ENCODE data around the gene MED29. TPM values are rescaled to one million over a fixed set of nuclear protein-coding genes. Genes with fewer than 3 reads are reported as not detected.

Gene MED29
- total and polyA plus RNA-seq, 2 of the 13 experiments (the other 11 are each of a cell fraction or from before 2014, with no cell fraction given): 14.0 to 19.7 TPM

- TF ChIP-seq GRHL1 (CRISPR knock-in tag; conservative IDR thresholded peaks at IDR 0.05) (no peak), LBX2 (CRISPR knock-in tag; IDR thresholded peaks at IDR 0.05; ENCODE audit: borderline replicate concordance) (no peak), ZNF367 (CRISPR knock-in tag; IDR thresholded peaks at IDR 0.05; ENCODE audit: borderline replicate concordance) (no peak), ZNF629 (CRISPR knock-in tag; conservative IDR thresholded peaks at IDR 0.05) (peak; percentile 51; the same call in 1 of the 2 replicates), PRDM4 (CRISPR knock-in tag; IDR thresholded peaks at IDR 0.05; ENCODE audit: borderline replicate concordance) (no peak), BHLHE40 (IDR thresholded peaks at IDR 0.05; ENCODE audit: low read length) (peak; percentile 96), TGIF2 (CRISPR knock-in tag; IDR thresholded peaks at IDR 0.05) (no peak), HDAC6 (IDR thresholded peaks at IDR 0.05; ENCODE audit: low read depth, low read length) (no peak), RBM39 (IDR thresholded peaks at IDR 0.05; ENCODE audit: low read depth, low read length, poor library complexity, severe bottlenecking) (peak; percentile 47), ZNF720 (CRISPR knock-in tag; IDR thresholded peaks at IDR 0.05) (no peak), ZBTB26 (CRISPR knock-in tag; IDR thresholded peaks at IDR 0.05; ENCODE audit: borderline replicate concordance) (no peak), ZNF615 (CRISPR knock-in tag; IDR thresholded peaks at IDR 0.05; ENCODE audit: borderline replicate concordance) (no peak), ZXDC (CRISPR knock-in tag; IDR thresholded peaks at IDR 0.05) (no peak), ZNF746 (CRISPR knock-in tag; IDR thresholded peaks at IDR 0.05) (peak; percentile 21), ZNF710 (CRISPR knock-in tag; IDR thresholded peaks at IDR 0.05; ENCODE audit: borderline replicate concordance) (no peak)
Measured at GRCh38 chr19:39412100-39412866, 21.1 kb downstream of the MED29 start, which contains the start of gene PLEKHG2 (continued).

Data from HepG2 (cell line).